ENCODE results near the gene LRRC27. TPM values are rescaled to one million over a fixed set of nuclear protein-coding genes. Genes with fewer than 3 reads are reported as not detected.

Gene LRRC27
- total RNA-seq, 6 donors from 2014 or later: 7.4 to 110 (median 15.1) TPM

DNA sequence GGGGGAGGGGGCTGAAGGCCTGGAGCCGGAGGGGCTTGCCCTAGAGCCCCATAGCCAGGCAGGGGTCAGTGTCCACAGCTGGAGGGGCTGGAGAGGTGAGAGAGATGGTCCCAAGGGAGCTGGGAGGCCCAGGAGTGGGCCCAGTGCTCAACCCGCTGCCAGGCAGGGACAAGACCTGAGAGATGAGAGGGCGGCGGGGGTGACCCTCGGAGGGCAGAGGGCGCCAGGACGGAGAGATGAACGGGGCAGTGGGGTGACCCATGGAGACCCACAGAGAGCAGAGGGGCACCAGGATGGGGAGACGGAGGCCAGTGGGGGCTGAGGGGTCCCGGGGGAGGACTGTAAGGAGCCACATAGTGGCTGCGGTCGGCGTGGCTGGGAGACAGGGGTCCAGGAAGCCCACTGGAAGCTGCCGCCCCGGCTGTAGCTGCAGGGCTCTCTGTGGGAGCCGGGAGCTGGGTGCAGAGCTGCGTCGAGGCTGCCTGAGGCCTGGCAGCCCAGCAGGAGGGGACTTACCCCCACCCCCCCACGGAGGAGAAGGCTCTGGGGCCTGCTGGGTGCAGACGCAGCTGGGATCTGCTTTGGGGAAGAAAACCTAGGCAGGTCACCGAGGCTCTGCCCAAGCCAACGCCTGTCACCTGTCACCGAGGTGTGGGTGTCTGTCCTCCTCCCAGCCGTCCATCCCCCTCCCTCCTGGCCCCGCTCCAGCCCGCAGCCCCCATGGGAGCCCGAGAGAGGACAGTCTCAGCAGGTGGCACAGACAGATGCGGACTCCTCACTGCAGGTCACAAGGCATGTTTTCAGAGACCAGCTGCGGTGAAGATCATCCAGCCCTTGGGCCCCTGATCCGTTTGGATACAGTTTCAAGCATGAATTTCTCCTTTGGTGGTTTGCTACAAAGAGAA lies 90.1 kb downstream of the LRRC27 start:
- DNase-seq: peak in 1 of 2 donors; percentile 90
- H3K27me3 ChIP-seq: no peaks in the 10 kb centered on the region
- TF ChIP-seq POLR2AphosphoS5 (IDR thresholded peaks at IDR 0.05) (no peak), POLR2A (IDR thresholded peaks at IDR 0.05) (no peak), EP300 (IDR thresholded peaks at IDR 0.05) (no peak)
- TF ChIP-seq, protein P1, sequence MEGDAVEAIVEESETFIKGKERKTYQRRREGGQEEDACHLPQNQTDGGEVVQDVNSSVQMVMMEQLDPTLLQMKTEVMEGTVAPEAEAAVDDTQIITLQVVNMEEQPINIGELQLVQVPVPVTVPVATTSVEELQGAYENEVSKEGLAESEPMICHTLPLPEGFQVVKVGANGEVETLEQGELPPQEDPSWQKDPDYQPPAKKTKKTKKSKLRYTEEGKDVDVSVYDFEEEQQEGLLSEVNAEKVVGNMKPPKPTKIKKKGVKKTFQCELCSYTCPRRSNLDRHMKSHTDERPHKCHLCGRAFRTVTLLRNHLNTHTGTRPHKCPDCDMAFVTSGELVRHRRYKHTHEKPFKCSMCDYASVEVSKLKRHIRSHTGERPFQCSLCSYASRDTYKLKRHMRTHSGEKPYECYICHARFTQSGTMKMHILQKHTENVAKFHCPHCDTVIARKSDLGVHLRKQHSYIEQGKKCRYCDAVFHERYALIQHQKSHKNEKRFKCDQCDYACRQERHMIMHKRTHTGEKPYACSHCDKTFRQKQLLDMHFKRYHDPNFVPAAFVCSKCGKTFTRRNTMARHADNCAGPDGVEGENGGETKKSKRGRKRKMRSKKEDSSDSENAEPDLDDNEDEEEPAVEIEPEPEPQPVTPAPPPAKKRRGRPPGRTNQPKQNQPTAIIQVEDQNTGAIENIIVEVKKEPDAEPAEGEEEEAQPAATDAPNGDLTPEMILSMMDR (IDR thresholded peaks at IDR 0.05): no peak
- H3K4me1 ChIP-seq: peaks cover 57 to 69% (median 64%) of the 10 kb centered on the region in 4 donors
- peaks cover 0 to 7% (median 2%) of the 10 kb centered on the region in 4 donors for H3K36me3 ChIP-seq
- H3K9me3 ChIP-seq: no peaks in the 10 kb centered on the region
- no peak for ATAC-seq (ENCODE audit: low FRiP score in 2 of 2)
- peak overlapping the region; percentile 91 to 98 (median 94) for H3K27ac ChIP-seq
- 66 to 75% methylated on average over 12 to 28 of the region's 30 CpGs for WGBS, 2 donors
- peak overlapping the region in 1 of 4 donors; percentile 17 for H3K4me3 ChIP-seq

DNA sequence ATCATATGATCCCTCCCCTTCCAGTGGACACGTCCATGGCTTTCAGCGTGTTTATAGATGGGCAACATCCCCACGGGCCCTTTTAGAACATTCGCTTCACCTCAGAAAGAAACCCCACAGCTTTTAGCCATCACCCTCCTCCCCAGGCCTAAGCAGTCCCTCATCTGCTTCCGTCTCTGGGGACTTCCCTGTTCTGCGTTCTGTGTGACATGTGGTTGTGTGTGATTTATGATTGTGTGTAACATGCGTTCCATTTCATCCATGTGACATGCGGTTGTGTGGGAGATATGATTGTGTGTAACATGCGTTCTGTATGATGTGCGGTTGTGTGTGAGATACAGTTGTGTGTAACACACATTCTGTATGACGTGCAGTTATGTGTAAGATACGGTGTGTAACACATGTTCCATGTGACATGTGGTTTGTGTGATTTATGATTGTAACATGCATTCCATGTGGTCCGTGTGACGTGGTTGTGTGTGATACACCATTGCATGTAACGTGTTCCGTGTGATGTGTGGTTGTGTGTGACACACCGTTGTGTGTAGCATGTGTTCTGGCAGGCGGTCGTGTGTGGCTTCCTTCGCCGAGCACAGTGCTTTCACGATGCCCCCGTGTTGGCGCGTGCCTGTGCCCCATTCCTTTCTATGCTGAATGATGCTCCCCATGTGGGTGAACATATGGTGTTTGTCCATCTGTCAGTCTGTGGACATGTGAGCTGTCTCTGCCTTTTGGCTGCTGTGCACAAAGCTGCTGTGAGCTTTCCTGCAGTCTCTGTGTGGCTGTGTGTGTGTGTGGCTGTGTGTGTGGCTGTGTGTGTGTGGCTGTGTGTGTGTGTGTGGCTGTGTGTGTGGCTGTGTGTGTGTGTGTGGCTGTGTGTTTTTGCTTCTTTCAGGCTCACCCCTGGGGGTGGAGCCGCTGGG lies 91.2 kb downstream of the LRRC27 start:
- ATAC-seq (ENCODE audit: low FRiP score in 2 of 2): peak in 1 of 2 donors; percentile 29
- Histone ChIP-seq H3K36me3 (peaks cover 0 to 9% (median 0%) of the 10 kb centered on the region in 4 donors), H3K9me3 (no peaks in the 10 kb centered on the region), H3K4me3 (no peak overlapping the region), H3K4me1 (peaks cover 46 to 58% (median 53%) of the 10 kb centered on the region in 4 donors), H3K27me3 (no peaks in the 10 kb centered on the region), H3K27ac (peak overlapping the region; percentile 91 to 98 (median 94))
- peak in 1 of 2 donors; percentile 36 for DNase-seq
- TF ChIP-seq POLR2AphosphoS5 (IDR thresholded peaks at IDR 0.05) (peak; percentile 8 to 37), EP300 (IDR thresholded peaks at IDR 0.05) (no peak), POLR2A (IDR thresholded peaks at IDR 0.05) (peak in 1 of 4 donors; percentile 40)
- TF ChIP-seq, protein P1 (IDR thresholded peaks at IDR 0.05): peak in 1 of 6 experiments; percentile 12
- WGBS, 2 donors: 72 to 83% methylated on average over 24 to 26 of the region's 26 CpGs

DNA sequence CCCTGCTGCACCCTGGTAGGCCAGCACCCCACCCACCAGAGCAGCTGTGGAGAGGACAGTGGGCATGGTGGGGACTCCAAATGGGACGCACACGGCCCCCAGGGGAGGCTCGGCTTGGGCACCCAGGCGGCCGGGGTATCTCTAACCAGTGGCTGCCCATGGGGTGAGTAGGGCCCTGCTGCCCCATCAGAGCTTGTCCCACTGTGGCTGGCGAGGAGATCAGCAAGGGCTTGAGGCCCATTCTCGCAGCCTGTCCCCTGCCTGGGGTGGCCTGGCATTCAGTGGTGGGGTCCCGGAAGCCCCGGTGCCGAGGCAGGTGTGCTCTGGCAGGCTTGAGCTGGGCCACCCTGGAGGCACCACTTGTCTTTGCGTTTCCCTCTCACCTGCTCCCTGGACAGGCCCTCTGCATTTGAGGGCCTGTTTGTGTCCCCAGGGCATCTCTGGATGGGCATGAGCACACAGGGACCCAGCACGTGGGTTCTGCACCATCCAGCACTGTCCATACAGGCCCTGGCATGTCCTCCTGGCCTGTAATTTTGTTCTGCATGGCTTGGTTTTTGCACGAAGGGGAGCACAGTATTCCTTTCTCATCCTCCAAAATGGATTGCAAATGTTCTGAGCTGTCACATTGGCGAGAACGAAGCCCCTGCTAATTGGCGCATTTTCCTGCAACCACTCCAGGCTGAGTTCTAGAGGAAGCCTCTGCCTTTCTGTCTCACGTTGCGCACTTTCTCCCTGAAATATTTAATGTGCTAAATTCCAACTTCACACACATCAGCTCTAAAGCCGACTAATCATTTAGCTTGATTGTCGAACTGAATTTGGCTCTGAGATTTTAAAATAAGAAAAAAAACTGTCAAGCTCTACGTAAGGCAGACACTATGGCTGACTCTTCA lies 92.2 kb downstream of the LRRC27 start:
- peak overlapping the region in 1 of 4 donors; percentile 98 for H3K27ac ChIP-seq
- TF ChIP-seq POLR2AphosphoS5 (IDR thresholded peaks at IDR 0.05) (no peak), POLR2A (IDR thresholded peaks at IDR 0.05) (no peak), EP300 (IDR thresholded peaks at IDR 0.05) (no peak)
- TF ChIP-seq, protein P1 (IDR thresholded peaks at IDR 0.05): no peak
- peaks cover 0 to 10% (median 0%) of the 10 kb centered on the region in 4 donors for H3K36me3 ChIP-seq
- no peaks in the 10 kb centered on the region for H3K27me3 ChIP-seq
- DNase-seq (peak in 1 of 2 donors; percentile 61), ATAC-seq (ENCODE audit: low FRiP score in 2 of 2) (no peak)
- H3K4me1 ChIP-seq: peaks cover 36 to 49% (median 45%) of the 10 kb centered on the region in 4 donors
- no peaks in the 10 kb centered on the region for H3K9me3 ChIP-seq
- 87 to 89% methylated on average over 19 to 21 of the region's 21 CpGs for WGBS, 2 donors
- H3K4me3 ChIP-seq: no peak overlapping the region
